SU-DHL-6 (cell line): ENCODE results near the gene BTBD16.

Experiments used
- H2AFZ ChIP-seq: fragments of 200-600 bp; sonication (generic); 2 replicates; pipeline ENCODE4 v1.6.1; 2014; ENCODE audit warnings: low read depth, mild to moderate bottlenecking, moderate library complexity, mixed read lengths, antibody characterized with exemption, low read length; ENCODE audit not compliant: severe bottlenecking
- H3F3A ChIP-seq: fragments of 200-600 bp; shearing (Covaris generic); 2 replicates; pipeline ENCODE4 v1.6.0; 2016; ENCODE audit warnings: antibody characterized with exemption, mild to moderate bottlenecking; ENCODE audit not compliant: insufficient read depth
- H3K27ac ChIP-seq: fragments of 200-600 bp; sonication (generic); 2 replicates; pipeline ENCODE4 v1.5.1; 2016; ENCODE audit warnings: low read depth, mild to moderate bottlenecking, low read length, moderate library complexity, mixed read lengths
- H3K27me3 ChIP-seq: fragments of 200-600 bp; sonication (generic), shearing (Covaris generic); 2 replicates; pipeline ENCODE4 v1.6.0; 2014; ENCODE audit warnings: mild to moderate bottlenecking, low read length
- H3K36me3 ChIP-seq: fragments of 200-600 bp; sonication (generic); 2 replicates; pipeline ENCODE4 v1.6.1; 2014; ENCODE audit warnings: mild to moderate bottlenecking, low read length, mixed read lengths
- H3K4me2 ChIP-seq: fragments of 300-600, 200-600 bp; shearing (Covaris generic), sonication (generic); 2 replicates; pipeline ENCODE4 v1.6.0; 2014; ENCODE audit warnings: low read length, low read depth, mild to moderate bottlenecking; ENCODE audit not compliant: poor library complexity, severe bottlenecking
- H3K4me3 ChIP-seq: fragments of 200-600 bp; sonication (generic); 2 replicates; pipeline ENCODE4 v1.5.1; 2014; ENCODE audit warnings: antibody characterized with exemption, low read length, mild to moderate bottlenecking, mixed read lengths; ENCODE audit not compliant: insufficient read depth, poor library complexity, severe bottlenecking
- H3K79me2 ChIP-seq: fragments of 200-600 bp; sonication (generic); 2 replicates; pipeline ENCODE4 v1.6.1; 2014; ENCODE audit warnings: mild to moderate bottlenecking, low read length, moderate library complexity; ENCODE audit not compliant: insufficient read depth
- H3K9ac ChIP-seq: fragments of 200-600 bp; sonication (generic); 2 replicates; pipeline ENCODE4 v1.7.0; 2014; ENCODE audit warnings: mild to moderate bottlenecking, low read length
- H3K9me2 ChIP-seq: fragments of 200-600 bp; sonication (generic); replicated peaks from 2 replicates; pipeline ENCODE4 v1.6.1; 2014; ENCODE audit warnings: low read length; ENCODE audit not compliant: insufficient read depth
- H3K9me3 ChIP-seq: fragments of 200-600 bp; sonication (generic); 2 replicates; pipeline ENCODE4 v1.6.1; 2014; ENCODE audit warnings: low read length, mixed read lengths; ENCODE audit not compliant: insufficient read depth
- H4K20me1 ChIP-seq: fragments of 200-600 bp; sonication (generic); 2 replicates; pipeline ENCODE4 v1.6.1; 2014; ENCODE audit warnings: low read depth, mild to moderate bottlenecking, antibody characterized with exemption, low read length, moderate library complexity, mixed read lengths
- CTCF ChIP-seq: fragments of 200-600 bp; sonication (generic); IDR thresholded peaks from one replicate; pipeline ENCODE4 v1.5.1; 2017; ENCODE audit warnings: antibody characterized with exemption, mild to moderate bottlenecking, low read length, moderate library complexity; ENCODE audit not compliant: insufficient read depth, poor library complexity, severe bottlenecking
- EZH2phosphoT487 ChIP-seq: fragments of 200-600 bp; sonication (generic), shearing (Covaris generic); conservative IDR thresholded peaks from 2 replicates; pipeline ENCODE4 v1.6.1; 2018; ENCODE audit warnings: mild to moderate bottlenecking, antibody characterized with exemption, low read length, moderate library complexity, mixed read lengths

The BTBD16 gene

GRCh38 chr10:122316224-122316884 is 45.3 kb downstream of the BTBD16 start:
- Histone ChIP-seq H3K4me2 (no peak overlapping the region), H2AFZ (no peak overlapping the region), H3K9me2 (no peaks in the 10 kb centered on the region), H3K9me3 (no peaks in the 10 kb centered on the region), H4K20me1 (no peaks in the 10 kb centered on the region), H3K27me3 (no peaks in the 10 kb centered on the region), H3F3A (no peaks in the 10 kb centered on the region), H3K36me3 (no peaks in the 10 kb centered on the region), H3K79me2 (no peaks in the 10 kb centered on the region), H3K9ac (no peak overlapping the region), H3K4me3 (no peak overlapping the region), H3K27ac (no peak overlapping the region)
- TF ChIP-seq EZH2phosphoT487: no peak
- no peak for TF ChIP-seq CTCF

GRCh38 chr10:122321960-122322359 is 50.9 kb downstream of the BTBD16 start:
- no peaks in the 10 kb centered on the region for H3K9me2 ChIP-seq
- no peaks in the 10 kb centered on the region for H4K20me1 ChIP-seq
- no peak overlapping the region for H3K9ac ChIP-seq
- no peaks in the 10 kb centered on the region for H3K79me2 ChIP-seq
- H3K27ac ChIP-seq: no peak overlapping the region
- no peak overlapping the region for H3K4me3 ChIP-seq
- no peaks in the 10 kb centered on the region for H3F3A ChIP-seq
- H2AFZ ChIP-seq: no peak overlapping the region
- H3K9me3 ChIP-seq: no peaks in the 10 kb centered on the region
- no peaks in the 10 kb centered on the region for H3K36me3 ChIP-seq
- H3K4me2 ChIP-seq: no peak overlapping the region
- TF ChIP-seq EZH2phosphoT487 (no peak), CTCF (no peak)
- no peaks in the 10 kb centered on the region for H3K27me3 ChIP-seq

GRCh38 chr10:122323189-122323588 is 52.1 kb downstream of the BTBD16 start:
- TF ChIP-seq EZH2phosphoT487: no peak
- TF ChIP-seq CTCF: no peak
- H3K9ac ChIP-seq: no peak overlapping the region
- H3K4me2 ChIP-seq: no peak overlapping the region
- H3K9me3 ChIP-seq: no peaks in the 10 kb centered on the region
- no peaks in the 10 kb centered on the region for H3F3A ChIP-seq
- no peaks in the 10 kb centered on the region for H3K79me2 ChIP-seq
- no peak overlapping the region for H2AFZ ChIP-seq
- H4K20me1 ChIP-seq: no peaks in the 10 kb centered on the region
- no peak overlapping the region for H3K27ac ChIP-seq
- H3K27me3 ChIP-seq: no peaks in the 10 kb centered on the region
- no peaks in the 10 kb centered on the region for H3K9me2 ChIP-seq
- H3K36me3 ChIP-seq: no peaks in the 10 kb centered on the region
- H3K4me3 ChIP-seq: no peak overlapping the region
